ENCODE measurements around the gene GLT8D2. TPM values are rescaled to one million over a fixed set of nuclear protein-coding genes. Genes with fewer than 3 reads are reported as not detected.

The GLT8D2 gene
- total RNA-seq, 2 experiments from 2014 or later, result not detected

DNA sequence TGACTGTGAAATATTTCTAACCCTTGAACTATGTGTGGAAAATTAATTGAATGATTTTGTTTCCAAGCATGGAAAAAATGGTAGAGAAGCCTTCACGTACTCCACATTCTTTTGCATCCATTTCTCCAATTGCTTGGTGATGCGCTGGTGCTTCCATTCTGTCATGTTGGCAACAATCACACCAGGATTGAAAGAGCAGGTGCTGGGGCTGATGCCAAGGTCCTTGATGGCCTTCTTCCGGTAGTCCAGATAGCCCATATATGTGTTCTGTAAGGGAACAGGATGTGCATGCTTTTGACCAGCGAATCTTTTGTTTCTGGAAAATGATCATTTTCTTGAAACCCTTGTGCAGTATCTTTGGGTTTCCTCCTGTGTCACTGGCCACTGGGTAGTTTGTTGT lies 55.8 kb downstream of the GLT8D2 start:
- intact Hi-C loops (cut with micrococcal nuclease), result no loop called here

DNA sequence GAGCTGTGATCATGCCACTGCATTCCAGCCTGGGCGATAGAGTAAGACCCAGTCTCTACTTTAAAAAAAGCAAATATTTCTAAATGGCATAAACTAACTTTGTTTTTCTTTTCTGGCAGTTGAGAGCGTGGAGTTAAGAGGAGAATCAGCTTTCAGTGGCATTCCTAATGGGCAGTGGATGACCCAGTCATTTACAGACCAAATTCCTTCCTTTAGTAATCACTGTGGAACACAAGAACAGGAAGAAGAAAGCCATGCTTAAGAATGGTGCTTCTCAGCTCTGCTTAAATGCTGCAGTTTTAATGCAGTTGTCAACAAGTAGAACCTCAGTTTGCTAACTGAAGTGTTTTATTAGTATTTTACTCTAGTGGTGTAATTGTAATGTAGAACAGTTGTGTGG lies 63.2 kb downstream of the GLT8D2 start:
- H3K4me1 Mint-ChIP-seq (ENCODE audit: low read depth), result no peaks in the 10 kb centered on the region
- H3K9me3 Mint-ChIP-seq, result no peaks in the 10 kb centered on the region
- no peak overlapping the region for H3K4me3 Mint-ChIP-seq
- CTCF ChIA-PET, result no interaction called here
- DNase-seq, result no peak
- H3K27ac Mint-ChIP-seq, result no peak overlapping the region
- intact Hi-C loops (cut with micrococcal nuclease), result no loop called here
- H3K27me3 Mint-ChIP-seq (ENCODE audit: low read depth), result no peaks in the 10 kb centered on the region
- H3K36me3 Mint-ChIP-seq (ENCODE audit: low read depth), result peaks cover 14% of the 10 kb centered on the region

More for the DNA sequence above, 55.8 kb downstream of the GLT8D2 start:
- Mint-ChIP-seq H3K27ac (no peak overlapping the region), H3K9me3 (no peaks in the 10 kb centered on the region), H3K4me3 (no peak overlapping the region), H3K4me1 (ENCODE audit: low read depth) (no peaks in the 10 kb centered on the region), H3K36me3 (ENCODE audit: low read depth) (no peaks in the 10 kb centered on the region), H3K27me3 (ENCODE audit: low read depth) (peaks cover 3% of the 10 kb centered on the region)
- CTCF ChIA-PET, result no interaction called here
- DNase-seq, result no peak

DNA sequence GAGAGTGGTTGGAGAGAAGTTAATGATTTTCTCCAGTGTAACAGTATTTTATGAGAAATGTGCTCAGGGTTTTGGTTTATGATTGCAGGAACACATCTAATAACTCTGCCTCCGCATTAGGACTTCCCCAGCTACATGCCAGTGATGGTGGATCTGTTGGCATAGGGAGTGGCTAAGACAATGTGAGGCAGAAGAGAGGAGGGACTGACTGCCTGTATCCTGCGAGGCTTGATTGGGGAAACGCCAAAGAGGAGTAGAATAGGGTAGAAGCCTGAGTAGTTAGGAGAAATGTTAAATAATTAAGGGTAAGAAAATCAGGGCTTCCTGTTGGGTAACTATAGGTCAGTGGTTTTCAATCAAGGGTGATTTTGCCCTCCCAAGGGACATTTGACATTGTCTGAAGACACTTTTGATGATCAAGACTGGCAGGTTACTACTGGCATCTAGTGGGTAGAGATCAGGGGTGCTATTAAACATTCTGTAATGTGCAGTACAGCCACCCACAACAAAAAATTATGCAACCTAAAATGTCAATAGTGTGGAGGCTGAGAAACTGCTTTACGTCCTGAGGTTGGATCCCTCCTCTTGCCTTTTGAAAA lies 71.5 kb downstream of the GLT8D2 start:
- Mint-ChIP-seq H3K4me3 (no peak overlapping the region), H3K27me3 (ENCODE audit: low read depth) (no peaks in the 10 kb centered on the region), H3K27ac (peak overlapping the region; percentile 1), H3K36me3 (ENCODE audit: low read depth) (peaks cover 30% of the 10 kb centered on the region), H3K9me3 (no peaks in the 10 kb centered on the region), H3K4me1 (ENCODE audit: low read depth) (peaks cover 10% of the 10 kb centered on the region)
- DNase-seq, result no peak
- CTCF ChIA-PET, result no interaction called here
- intact Hi-C loops (cut with micrococcal nuclease), result no loop called here

DNA sequence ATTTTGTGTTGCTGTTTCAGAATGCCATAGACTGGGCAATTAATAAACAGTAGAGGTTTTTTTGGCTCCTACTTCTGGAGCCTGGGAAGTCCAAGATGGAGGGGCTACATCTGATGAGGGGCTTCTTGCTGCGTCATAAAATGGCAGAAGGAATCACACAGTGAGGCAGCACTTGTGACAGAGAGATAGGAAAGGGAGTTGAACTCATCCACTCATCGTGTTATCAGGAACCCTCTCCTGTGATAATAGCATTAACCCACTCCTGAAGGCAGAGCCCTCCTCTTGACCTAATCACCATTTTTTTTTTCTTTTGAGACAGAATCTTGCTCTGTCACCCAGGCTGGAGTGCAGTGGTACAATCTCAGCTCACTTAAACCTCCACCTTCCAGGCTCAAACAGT lies 74.6 kb downstream of the GLT8D2 start:
- intact Hi-C loops (cut with micrococcal nuclease), result no loop called here
- CTCF ChIA-PET, result no interaction called here
- Mint-ChIP-seq H3K9me3 (no peaks in the 10 kb centered on the region), H3K27me3 (ENCODE audit: low read depth) (no peaks in the 10 kb centered on the region), H3K36me3 (ENCODE audit: low read depth) (peaks cover 24% of the 10 kb centered on the region), H3K4me1 (ENCODE audit: low read depth) (peaks cover 28% of the 10 kb centered on the region), H3K27ac (no peak overlapping the region), H3K4me3 (no peak overlapping the region)
- no peak for DNase-seq

DNA sequence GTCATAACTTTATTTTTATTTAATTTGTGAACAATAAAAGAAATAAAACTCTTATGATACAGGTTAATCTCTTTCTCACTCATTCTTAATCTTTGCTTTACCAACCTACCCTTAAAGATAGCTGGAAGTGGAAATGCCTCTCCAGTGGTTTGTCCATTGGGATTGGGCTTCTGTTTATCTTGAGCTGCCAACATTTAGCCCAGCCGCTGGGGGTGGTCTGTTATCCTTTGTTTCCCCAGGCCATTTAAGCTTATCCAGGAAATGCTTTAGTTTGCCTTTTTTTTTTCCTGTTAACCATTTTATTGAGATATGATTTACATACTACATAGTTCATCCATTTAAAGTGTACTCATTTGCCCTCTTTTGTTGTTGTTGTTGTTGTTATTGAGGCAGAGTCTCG lies 76.1 kb downstream of the GLT8D2 start:
- intact Hi-C loops (cut with micrococcal nuclease), result no loop called here

DNA sequence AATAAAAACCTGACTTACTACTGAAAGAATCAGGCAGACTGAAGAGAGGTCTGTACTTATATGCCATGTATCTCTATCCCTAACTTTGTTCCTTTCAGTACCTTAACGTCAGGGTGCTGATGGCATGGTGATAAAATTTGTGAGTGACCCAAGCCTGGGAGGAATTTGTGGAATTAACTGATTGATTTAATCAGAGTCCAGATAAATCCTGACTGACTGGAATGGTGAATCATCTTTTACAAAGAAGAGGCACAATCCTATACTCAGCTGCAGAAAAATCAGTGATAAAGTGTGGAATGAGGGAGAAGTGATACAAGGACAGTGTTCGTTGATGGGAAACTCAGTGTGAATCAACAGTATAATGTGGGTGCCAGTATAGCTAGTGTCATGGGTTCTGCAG lies 80.6 kb downstream of the GLT8D2 start:
- Mint-ChIP-seq H3K4me3 (no peak overlapping the region), H3K9me3 (no peaks in the 10 kb centered on the region), H3K27me3 (ENCODE audit: low read depth) (no peaks in the 10 kb centered on the region), H3K4me1 (ENCODE audit: low read depth) (peaks cover 61% of the 10 kb centered on the region), H3K36me3 (ENCODE audit: low read depth) (peaks cover 23% of the 10 kb centered on the region), H3K27ac (peak overlapping the region; percentile 4)
- DNase-seq, result no peak
- intact Hi-C loops (cut with micrococcal nuclease), result loop anchor here (5.0 kb wide), 1 partner anchor 1138 kb away; the partner anchor contains the start of gene WASHC4
- CTCF ChIA-PET, result interaction anchor here (1.3 kb wide), 1 partner anchor 10 kb away, joined by 3 read pairs; no protein-coding TSS in a partner anchor

More for the DNA sequence above, 76.1 kb downstream of the GLT8D2 start:
- H3K27ac Mint-ChIP-seq, result no peak overlapping the region
- CTCF ChIA-PET, result interaction anchor here (0.6 to 1.5 kb wide), 4 partner anchors 42 to 135 kb away, joined by 3 to 4 read pairs (median 3); no protein-coding TSS in a partner anchor
- no peaks in the 10 kb centered on the region for H3K27me3 Mint-ChIP-seq (ENCODE audit: low read depth)
- H3K9me3 Mint-ChIP-seq, result no peaks in the 10 kb centered on the region
- no peak overlapping the region for H3K4me3 Mint-ChIP-seq
- peaks cover 21% of the 10 kb centered on the region for H3K36me3 Mint-ChIP-seq (ENCODE audit: low read depth)
- peaks cover 37% of the 10 kb centered on the region for H3K4me1 Mint-ChIP-seq (ENCODE audit: low read depth)
- DNase-seq, result no peak

DNA sequence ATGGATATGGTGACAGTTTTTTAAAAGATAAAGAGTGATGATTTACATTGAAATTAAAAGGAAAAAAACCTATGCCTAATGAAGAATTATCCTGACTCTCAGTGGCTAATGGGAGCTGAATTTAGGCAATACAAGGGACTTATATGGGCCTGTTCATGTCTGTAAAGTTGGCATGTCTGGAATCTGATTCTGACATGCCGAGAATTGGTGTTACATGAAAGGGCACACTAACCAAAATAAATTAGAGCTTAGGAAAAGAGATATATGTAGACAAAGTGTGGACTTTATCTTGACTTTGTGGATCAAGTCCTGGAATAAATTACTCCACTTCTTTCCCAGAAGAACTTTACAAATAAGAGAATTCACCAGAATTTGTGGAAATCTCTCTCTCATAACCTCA lies 83.3 kb downstream of the GLT8D2 start:
- no peak for DNase-seq
- H3K4me3 Mint-ChIP-seq, result peak overlapping the region; percentile 96
- peaks cover 55% of the 10 kb centered on the region for H3K4me1 Mint-ChIP-seq (ENCODE audit: low read depth)
- H3K36me3 Mint-ChIP-seq (ENCODE audit: low read depth), result peaks cover 17% of the 10 kb centered on the region
- peak overlapping the region; percentile 97 for H3K27ac Mint-ChIP-seq
- H3K9me3 Mint-ChIP-seq, result no peaks in the 10 kb centered on the region
- H3K27me3 Mint-ChIP-seq (ENCODE audit: low read depth), result no peaks in the 10 kb centered on the region
- intact Hi-C loops (cut with micrococcal nuclease), result loop anchor here (5.0 kb wide), 1 partner anchor 1141 kb away; the partner anchor contains the start of gene WASHC4
- CTCF ChIA-PET, result interaction anchor here (0.6 to 2.2 kb wide), 5 partner anchors 10 to 881 kb away, joined by 3 to 14 read pairs (median 3); a partner anchor contains a TSS

DNA sequence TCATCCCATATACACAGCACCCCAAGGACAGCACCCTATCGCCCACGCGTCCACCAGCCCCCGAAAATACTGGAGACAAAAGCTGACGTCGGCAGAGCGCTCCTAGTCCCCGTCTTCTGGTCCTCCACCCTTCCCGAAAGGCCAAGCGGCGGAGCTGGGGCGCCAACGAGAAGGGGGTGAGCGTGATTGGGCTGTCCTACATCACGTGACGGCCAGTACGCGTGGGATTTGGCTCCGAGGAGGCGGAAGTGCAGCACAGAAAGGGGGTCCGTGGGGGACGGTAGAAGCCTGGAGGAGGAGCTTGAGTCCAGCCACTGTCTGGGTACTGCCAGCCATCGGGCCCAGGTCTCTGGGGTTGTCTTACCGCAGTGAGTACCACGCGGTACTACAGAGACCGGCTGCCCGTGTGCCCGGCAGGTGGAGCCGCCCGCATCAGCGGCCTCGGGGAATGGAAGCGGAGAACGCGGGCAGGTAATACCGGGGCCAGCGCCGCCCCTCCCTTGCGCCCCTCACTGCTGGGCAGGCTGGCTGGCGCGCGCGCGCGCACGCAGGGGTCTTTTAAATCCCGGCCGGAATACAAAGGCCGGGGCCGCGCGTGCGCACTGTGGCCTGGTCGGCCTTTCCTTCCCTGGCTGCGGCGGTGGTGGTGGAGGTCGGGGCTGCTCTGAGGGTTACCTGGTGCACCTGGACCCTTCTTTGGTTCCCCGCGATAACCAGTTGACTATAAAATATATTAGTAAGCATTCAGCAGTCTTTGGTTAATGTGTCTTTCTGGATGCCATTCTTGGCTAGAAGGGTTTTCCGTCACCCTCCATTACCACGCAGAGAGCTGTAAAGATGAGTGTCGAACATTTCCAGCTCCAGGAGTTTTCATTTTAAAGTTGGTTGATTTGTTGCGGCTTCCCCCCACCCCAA lies 84.1 kb downstream of the GLT8D2 start, which contains the start of gene TDG:
Gene TDG (plus strand): TSS at position 283 of the 915 bp plus-strand sequence. CDS start 166 bp downstream, at position 449.
- peaks cover 48% of the 10 kb centered on the region for H3K4me1 Mint-ChIP-seq (ENCODE audit: low read depth)

DNA sequence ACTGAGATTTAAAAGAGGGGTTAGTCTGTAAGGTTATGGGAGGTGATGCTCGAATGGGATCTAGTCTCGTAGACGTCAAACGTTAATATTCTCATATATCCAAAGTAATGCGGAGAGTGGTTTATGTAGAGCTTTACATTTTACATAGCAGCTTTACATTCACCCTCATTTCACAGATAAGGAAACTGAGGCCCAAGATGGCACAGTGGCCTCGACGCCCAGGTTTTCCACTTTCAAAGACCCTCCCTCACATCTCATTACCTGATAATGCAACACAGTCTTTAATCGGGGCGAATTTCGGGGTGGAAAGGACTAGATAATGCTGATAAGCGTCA lies 84.8 kb downstream of the GLT8D2 start:
- DNase-seq, result no peak
- H3K27ac Mint-ChIP-seq, result peak overlapping the region; percentile 97
- intact Hi-C loops (cut with micrococcal nuclease), result loop anchor here (1.0 to 5.0 kb wide), 12 partner anchors 8 to 1142 kb away; partner anchors contain the start of genes HCFC2, HSP90B1, NFYB and NT5DC3
- CTCF ChIA-PET, result interaction anchor here (0.6 to 2.2 kb wide), 5 partner anchors 9 to 249 kb away, joined by 3 to 14 read pairs (median 5); a partner anchor contains a TSS
- no peaks in the 10 kb centered on the region for H3K9me3 Mint-ChIP-seq
- H3K4me3 Mint-ChIP-seq, result peak overlapping the region; percentile 96
- no peaks in the 10 kb centered on the region for H3K27me3 Mint-ChIP-seq (ENCODE audit: low read depth)
- H3K4me1 Mint-ChIP-seq (ENCODE audit: low read depth), result peaks cover 46% of the 10 kb centered on the region
- H3K36me3 Mint-ChIP-seq (ENCODE audit: low read depth), result peaks cover 17% of the 10 kb centered on the region

More for the DNA sequence above, 84.1 kb downstream of the GLT8D2 start, which contains the start of gene TDG:
- Mint-ChIP-seq H3K36me3 (ENCODE audit: low read depth) (peaks cover 17% of the 10 kb centered on the region), H3K27me3 (ENCODE audit: low read depth) (no peaks in the 10 kb centered on the region), H3K27ac (peak within 1 kb of the TSS; percentile 97), H3K4me3 (peak within 1 kb of the TSS; percentile 96), H3K9me3 (no peaks in the 10 kb centered on the region)
- DNase-seq, result peak; percentile 99
- intact Hi-C loops (cut with micrococcal nuclease), result loop anchor here (1.0 to 5.0 kb wide), 12 partner anchors 9 to 1141 kb away; partner anchors contain the start of genes HCFC2, HSP90B1, NFYB and NT5DC3
- CTCF ChIA-PET, result interaction anchor here (0.8 to 2.2 kb wide), 5 partner anchors 9 to 143 kb away, joined by 3 to 14 read pairs (median 5); a partner anchor contains a TSS

DNA sequence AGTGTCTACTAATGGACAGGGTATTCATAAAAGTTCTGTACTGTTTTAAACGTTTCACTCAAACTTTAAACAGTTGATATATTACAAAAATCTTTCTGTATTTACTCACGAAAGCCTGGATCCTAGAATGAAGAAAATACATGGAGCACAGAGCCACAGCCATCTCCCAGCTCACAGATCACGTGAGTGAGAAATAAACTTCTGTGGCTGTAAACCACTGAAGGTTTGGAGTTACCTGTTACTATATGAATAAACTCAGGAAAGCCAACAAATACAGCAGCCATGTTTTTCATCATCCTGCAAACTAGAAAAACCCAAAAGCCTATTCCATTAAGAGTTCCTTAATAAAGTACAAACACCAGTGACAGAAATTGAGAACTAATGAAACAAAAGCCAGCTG lies 85.2 kb downstream of the GLT8D2 start:
- Mint-ChIP-seq H3K36me3 (ENCODE audit: low read depth) (peaks cover 17% of the 10 kb centered on the region), H3K4me3 (peak overlapping the region; percentile 96), H3K9me3 (no peaks in the 10 kb centered on the region), H3K4me1 (ENCODE audit: low read depth) (peaks cover 45% of the 10 kb centered on the region), H3K27ac (peak overlapping the region; percentile 97), H3K27me3 (ENCODE audit: low read depth) (no peaks in the 10 kb centered on the region)
- intact Hi-C loops (cut with micrococcal nuclease), result loop anchor here (1.0 to 5.0 kb wide), 12 partner anchors 8 to 1142 kb away; partner anchors contain the start of genes HCFC2, HSP90B1, NFYB and NT5DC3
- DNase-seq, result no peak
- CTCF ChIA-PET, result interaction anchor here (0.6 to 1.8 kb wide), 3 partner anchors 12 to 250 kb away, joined by 4 to 6 read pairs (median 5); no protein-coding TSS in a partner anchor

DNA sequence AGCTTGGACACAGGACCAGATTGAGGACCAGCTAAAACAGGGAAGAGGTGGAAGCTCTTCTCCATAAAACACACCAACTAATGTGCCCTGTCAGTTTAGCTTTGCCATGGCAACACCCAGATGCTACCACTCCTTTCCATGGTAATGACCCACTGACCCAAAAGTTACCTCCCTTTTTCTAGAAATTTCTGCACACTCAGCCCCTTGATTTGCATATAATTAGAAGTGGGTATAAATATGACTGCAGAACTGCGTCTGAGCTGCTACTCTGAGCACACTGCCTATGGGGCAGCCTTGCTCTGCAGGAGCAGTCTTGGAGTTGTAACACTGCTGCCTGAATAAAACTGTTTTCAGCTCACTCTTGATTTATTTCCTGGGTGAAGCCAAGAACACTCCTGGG lies 87.5 kb downstream of the GLT8D2 start:
- Mint-ChIP-seq H3K27me3 (ENCODE audit: low read depth) (no peaks in the 10 kb centered on the region), H3K9me3 (no peaks in the 10 kb centered on the region), H3K4me1 (ENCODE audit: low read depth) (peaks cover 25% of the 10 kb centered on the region), H3K27ac (no peak overlapping the region), H3K36me3 (ENCODE audit: low read depth) (peaks cover 11% of the 10 kb centered on the region), H3K4me3 (no peak overlapping the region)
- no peak for DNase-seq
- intact Hi-C loops (cut with micrococcal nuclease), result no loop called here
- CTCF ChIA-PET, result interaction anchor here (1.5 kb wide), 1 partner anchor 10 kb away, joined by 5 read pairs; no protein-coding TSS in a partner anchor

All from activated naive CD4-positive, alpha-beta T cell treated with anti-CD3 and anti-CD28 coated beads for 36 hours (primary cell).